Nephron progenitor cell (in vitro differentiated cells): ENCODE data around the gene ZNF516.
A peak's percentile ranks its signal among the peaks of the same experiment; 100 is the strongest.

Source experiments
- DNase-seq: peaks from one replicate; pipeline ENCODE4 v3.0.0; 2021
- H3K27ac Mint-ChIP-seq: 2 replicates; pipeline ENCODE4 v1.8.0; 2021; ENCODE audit warnings: mild to moderate bottlenecking, moderate library complexity, mixed read lengths
- H3K27me3 Mint-ChIP-seq: 2 replicates; pipeline ENCODE4 v1.8.0; 2021; ENCODE audit warnings: mild to moderate bottlenecking, low read depth, mixed read lengths; ENCODE audit not compliant: poor library complexity
- H3K36me3 Mint-ChIP-seq: 2 replicates; pipeline ENCODE4 v1.8.0; 2021; ENCODE audit warnings: low read depth, mixed read lengths
- H3K4me1 Mint-ChIP-seq: 2 replicates; pipeline ENCODE4 v1.8.0; 2021; ENCODE audit warnings: mixed read lengths
- H3K4me3 Mint-ChIP-seq: 2 replicates; pipeline ENCODE4 v1.8.0; 2021; ENCODE audit warnings: mild to moderate bottlenecking, moderate library complexity, mixed read lengths
- H3K9me3 Mint-ChIP-seq: 2 replicates; pipeline ENCODE4 v1.8.0; 2021; ENCODE audit warnings: mild to moderate bottlenecking, moderate library complexity, mixed read lengths
- TF ChIP-seq, protein P1 (sequence below): fragments of 200-600 bp; sonication (generic); IDR thresholded peaks from 2 replicates; pipeline ENCODE4 v1.5.0; 2021; ENCODE audit warnings: antibody characterized with exemption

Gene ZNF516

DNA sequence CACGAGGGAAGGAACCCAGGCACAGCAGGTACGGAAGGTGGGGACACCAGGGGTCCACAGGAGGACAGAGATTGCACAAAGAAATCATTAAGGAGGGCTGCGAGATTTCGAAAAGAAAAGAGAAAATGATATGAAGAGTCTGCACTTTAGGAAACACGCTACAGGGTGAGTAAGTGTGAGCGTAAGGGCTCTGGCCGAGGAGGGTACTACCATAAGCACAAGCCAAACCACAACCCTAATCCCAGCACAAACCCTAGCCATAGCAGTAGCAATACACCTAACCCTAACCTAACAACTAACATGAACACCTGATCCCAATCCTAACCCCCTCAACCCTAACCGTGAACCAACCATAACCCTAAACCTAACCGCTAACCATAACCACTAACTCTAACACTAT, 104.0 kb downstream of the ZNF516 start:
- Mint-ChIP-seq H3K27me3 (peaks cover 3% of the 10 kb centered on the region), H3K4me3 (no peak overlapping the region), H3K36me3 (peaks cover 76% of the 10 kb centered on the region), H3K27ac (peak overlapping the region; percentile 89), H3K9me3 (peaks cover 34% of the 10 kb centered on the region), H3K4me1 (peaks cover 68% of the 10 kb centered on the region)
- TF ChIP-seq, protein P1, sequence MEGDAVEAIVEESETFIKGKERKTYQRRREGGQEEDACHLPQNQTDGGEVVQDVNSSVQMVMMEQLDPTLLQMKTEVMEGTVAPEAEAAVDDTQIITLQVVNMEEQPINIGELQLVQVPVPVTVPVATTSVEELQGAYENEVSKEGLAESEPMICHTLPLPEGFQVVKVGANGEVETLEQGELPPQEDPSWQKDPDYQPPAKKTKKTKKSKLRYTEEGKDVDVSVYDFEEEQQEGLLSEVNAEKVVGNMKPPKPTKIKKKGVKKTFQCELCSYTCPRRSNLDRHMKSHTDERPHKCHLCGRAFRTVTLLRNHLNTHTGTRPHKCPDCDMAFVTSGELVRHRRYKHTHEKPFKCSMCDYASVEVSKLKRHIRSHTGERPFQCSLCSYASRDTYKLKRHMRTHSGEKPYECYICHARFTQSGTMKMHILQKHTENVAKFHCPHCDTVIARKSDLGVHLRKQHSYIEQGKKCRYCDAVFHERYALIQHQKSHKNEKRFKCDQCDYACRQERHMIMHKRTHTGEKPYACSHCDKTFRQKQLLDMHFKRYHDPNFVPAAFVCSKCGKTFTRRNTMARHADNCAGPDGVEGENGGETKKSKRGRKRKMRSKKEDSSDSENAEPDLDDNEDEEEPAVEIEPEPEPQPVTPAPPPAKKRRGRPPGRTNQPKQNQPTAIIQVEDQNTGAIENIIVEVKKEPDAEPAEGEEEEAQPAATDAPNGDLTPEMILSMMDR: no peak
- DNase-seq: no peak

DNA sequence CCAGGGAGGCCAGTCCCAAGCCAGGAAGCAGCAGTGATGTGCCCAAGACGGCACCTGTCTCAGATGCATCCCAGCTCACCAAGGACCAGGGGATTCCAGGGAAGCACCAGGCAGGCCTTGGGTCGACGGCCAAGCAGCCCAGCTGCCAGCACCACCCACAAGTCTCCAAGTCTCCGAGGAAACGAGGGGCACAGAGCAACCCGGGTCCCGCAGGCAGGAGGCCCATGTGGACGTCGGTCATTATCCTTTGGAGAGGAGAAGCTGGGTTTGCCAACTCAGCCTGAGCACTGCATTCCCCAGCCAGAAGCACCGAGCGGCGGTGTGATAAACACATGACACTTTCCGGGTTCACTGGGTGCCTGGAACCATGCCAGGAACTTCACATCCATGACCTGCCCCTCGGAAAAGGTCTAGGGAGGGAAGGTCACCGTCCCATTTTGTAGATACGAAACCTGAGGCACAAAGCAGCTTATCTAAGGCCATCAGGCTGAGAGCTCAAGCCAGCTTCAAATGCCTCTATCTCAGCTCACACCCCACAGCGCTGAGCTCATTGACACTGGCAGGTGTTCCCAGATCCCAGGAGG, 104.5 kb downstream of the ZNF516 start:
- Mint-ChIP-seq H3K4me1 (peaks cover 69% of the 10 kb centered on the region), H3K36me3 (peaks cover 75% of the 10 kb centered on the region), H3K9me3 (peaks cover 34% of the 10 kb centered on the region), H3K27ac (peak overlapping the region; percentile 89), H3K27me3 (peaks cover 3% of the 10 kb centered on the region), H3K4me3 (no peak overlapping the region)
- no peak for DNase-seq
- TF ChIP-seq, protein P1: no peak

DNA sequence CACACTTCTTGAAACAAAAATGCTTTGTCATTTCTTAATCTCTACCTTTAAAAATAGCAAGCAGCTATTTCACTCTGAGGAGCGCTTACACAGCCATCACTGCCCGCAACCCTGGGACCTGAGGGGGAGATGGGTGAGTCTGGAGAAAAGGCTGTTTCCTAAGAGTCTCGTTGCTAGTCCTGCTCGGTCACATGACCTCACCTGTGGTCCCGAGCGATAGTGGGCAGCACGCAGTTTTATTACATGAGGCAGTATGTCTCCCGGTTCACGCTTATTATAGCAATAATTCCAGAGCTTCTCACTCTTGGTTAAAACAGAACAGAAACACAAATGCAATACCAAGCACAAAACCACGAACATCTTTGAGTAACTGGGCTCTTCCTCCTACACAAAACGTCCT, 105.3 kb downstream of the ZNF516 start:
- peaks cover 34% of the 10 kb centered on the region for H3K9me3 Mint-ChIP-seq
- TF ChIP-seq, protein P1: no peak
- H3K36me3 Mint-ChIP-seq: peaks cover 67% of the 10 kb centered on the region
- no peak overlapping the region for H3K4me3 Mint-ChIP-seq
- DNase-seq: no peak
- peaks cover 66% of the 10 kb centered on the region for H3K4me1 Mint-ChIP-seq
- H3K27ac Mint-ChIP-seq: no peak overlapping the region
- peaks cover under 1% of the 10 kb centered on the region for H3K27me3 Mint-ChIP-seq

DNA sequence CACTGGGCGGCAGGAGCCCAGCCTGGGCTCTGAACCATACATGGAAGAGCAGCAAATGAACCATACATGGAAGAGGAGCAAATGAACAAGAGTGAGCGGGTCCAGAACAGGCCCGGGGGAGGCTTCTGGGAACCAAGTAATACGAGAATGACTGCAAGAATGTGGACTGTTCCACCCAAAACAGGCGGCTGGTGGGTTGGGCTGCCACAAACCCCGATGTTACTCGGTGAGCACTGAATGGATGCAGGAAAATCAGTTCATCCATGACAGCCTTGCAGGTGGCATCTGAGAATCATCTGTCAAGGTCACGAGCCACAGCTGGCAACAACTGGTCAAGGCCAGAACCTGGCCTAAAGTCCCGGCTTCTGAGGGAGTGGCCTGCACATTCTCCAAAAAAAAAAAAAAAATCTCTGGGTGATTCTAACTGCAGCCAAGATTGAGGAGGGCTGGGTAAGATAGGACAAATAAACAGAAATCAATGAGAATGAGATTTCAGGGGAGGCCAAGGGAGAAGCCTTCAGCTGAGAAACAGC, 106.1 kb downstream of the ZNF516 start:
- TF ChIP-seq, protein P1: no peak
- peak overlapping the region; percentile 93 for H3K27ac Mint-ChIP-seq
- H3K4me3 Mint-ChIP-seq: no peak overlapping the region
- H3K4me1 Mint-ChIP-seq: peaks cover 66% of the 10 kb centered on the region
- no peaks in the 10 kb centered on the region for H3K27me3 Mint-ChIP-seq
- peaks cover 66% of the 10 kb centered on the region for H3K36me3 Mint-ChIP-seq
- DNase-seq: no peak
- H3K9me3 Mint-ChIP-seq: peaks cover 34% of the 10 kb centered on the region

DNA sequence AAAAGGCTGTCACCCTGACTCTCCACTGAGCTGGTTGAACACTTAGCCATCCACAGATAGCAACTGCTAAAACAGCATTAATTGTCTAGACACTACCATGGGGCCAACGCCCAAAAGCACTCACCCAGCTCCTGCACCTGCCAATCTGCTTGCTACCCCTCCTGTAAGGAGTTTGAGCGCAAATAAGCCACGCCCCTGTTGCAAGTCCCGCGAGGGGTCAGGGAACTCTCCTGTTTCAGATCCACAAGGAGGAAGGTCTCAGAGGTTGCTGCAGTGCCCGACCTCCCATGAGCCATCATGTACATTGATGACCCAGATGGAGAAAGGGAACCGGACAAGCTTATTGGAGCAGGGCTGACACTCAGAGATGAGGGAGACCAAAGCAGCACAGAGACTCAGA, 106.8 kb downstream of the ZNF516 start:
- no peaks in the 10 kb centered on the region for H3K27me3 Mint-ChIP-seq
- H3K4me1 Mint-ChIP-seq: peaks cover 72% of the 10 kb centered on the region
- H3K4me3 Mint-ChIP-seq: no peak overlapping the region

More for the DNA sequence above, 106.8 kb downstream of the ZNF516 start:
- peaks cover 71% of the 10 kb centered on the region for H3K36me3 Mint-ChIP-seq
- DNase-seq: no peak
- TF ChIP-seq, protein P1: no peak
- H3K27ac Mint-ChIP-seq: no peak overlapping the region
- H3K9me3 Mint-ChIP-seq: peaks cover 34% of the 10 kb centered on the region
